HG03520 (cell line): Measurements from ENCODE around the gene RPL7A.

Experiments
- ATAC-seq: cut with Tn5 transposase; IDR thresholded peaks from one replicate; pipeline ENCODE4 v1.9.1; 2021; ENCODE audit warnings: mild to moderate bottlenecking, moderate library complexity; ENCODE audit not compliant: unreplicated experiment

RPL7A gene

DNA sequence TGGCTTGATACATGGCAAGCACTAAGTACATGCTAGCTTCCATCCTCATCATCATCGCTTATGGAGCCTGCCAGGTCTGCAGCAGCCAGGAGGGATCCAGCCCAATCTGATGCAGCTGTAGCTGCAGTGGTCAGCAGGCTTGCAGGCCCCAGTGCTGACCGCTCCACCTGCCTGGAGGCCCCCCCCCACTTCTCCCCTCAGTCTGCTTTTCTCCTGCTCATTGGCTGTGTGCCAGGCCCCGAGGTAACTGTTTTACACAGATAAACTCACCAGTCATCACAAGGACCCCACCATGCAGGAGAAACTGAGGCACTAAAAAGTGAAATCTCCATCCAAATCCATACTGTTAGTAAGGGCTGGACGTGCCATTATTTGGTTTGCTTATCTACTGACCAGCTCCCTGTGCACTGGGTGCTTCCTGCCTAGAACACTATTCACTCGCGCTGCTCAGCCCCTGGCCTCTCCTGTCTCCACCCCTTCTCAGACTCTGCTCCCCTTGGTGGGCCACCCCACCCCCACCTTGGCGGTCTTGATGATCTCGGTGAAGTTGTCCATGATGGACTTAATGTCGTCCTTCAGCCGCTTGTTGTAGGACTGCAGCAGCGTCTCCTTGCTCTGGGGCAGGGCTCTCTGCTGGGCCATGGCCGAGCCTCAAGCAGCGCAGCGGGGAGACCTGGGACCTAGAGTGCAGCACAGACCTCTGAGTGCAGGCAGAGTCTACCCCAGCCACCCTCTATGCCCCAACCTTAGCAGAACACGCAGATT is 1.8 kb upstream of the RPL7A start:
- no peak for ATAC-seq

DNA sequence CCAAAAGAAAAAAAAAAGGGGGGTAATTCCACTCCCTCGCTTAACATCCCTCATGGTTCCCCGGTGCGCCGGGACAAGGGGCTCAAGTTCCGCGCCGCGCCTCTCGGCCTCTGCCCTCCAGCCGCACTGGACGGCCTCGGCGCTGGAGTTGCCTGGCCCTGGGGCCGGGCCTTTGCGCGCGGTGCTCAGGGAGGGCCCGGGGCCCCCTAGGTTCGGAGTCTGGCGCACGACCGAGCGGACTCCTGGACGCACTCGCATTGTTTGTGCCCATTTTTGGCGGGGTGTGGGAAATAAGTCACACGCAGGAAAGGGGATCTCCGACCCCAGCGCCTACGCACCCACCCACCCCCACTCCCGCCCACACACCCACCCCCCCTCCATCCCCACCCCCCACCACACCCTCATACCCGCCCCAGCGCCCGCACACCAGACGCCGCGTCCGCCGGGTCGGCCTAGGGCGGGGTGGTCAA is 468 bp upstream of the RPL7A start:
- ATAC-seq: peak; percentile 17

GRCh38 chr9:133348718-133349573 is 928 bp downstream of the RPL7A start:
- ATAC-seq: no peak

- no peak for ATAC-seq
These were observed 2.1 kb downstream of the RPL7A start for GRCh38 chr9:133349965-133350616.

DNA sequence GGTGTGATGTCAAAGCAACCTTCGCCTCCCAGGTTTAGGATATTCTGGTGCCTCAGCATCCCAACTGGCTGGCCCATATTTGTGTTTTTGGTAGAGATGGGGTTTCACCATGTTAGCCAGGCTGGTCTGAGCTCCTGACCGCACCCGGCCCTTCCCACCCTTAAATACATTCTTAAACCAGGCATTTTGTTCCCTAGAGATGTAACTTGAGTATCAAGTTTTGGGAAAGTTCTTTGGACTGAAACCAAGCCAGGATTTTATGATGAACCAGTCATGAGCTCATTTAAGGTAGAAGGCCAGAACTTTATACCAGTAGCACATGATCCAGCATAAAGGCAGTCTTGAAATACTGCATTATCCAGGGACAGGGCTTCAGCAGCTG is 3.5 kb downstream of the RPL7A start:
- ATAC-seq: no peak

DNA sequence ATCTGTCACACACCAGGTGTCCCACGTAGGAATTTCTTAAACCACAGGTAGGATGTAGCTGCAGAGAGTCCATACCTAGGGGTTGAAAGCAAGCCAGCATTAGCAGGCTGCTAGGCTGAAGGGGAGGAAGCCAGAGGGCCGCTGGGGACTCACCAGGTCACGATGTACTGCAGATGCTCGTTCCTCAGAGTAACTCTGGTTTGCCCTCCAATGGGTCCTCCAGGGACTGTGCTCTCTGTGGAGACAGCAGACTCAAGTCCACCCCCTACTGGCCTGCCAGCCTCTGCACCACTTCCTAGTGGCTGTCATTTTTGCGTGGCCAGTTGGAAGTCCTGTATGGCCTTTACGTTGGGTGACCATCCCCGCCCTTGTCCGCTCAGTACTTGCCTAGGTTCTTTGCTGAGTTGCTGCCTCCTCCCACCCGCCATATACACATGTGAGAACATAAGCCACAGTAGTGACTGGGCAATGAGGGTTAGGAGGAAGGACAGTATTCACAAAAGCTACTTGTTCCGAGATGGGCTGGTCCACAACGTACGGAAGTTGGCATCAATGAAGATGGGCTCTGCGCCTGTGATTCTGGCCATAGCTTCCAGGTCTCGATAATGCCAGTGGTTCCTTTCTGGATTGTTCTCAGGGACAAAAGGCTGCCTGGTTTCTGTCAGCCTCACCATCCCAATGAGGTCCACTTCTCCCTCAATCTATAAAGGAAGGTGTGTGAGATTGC is 4.1 kb downstream of the RPL7A start:
- ATAC-seq: no peak

GRCh38 chr9:133352635-133353340 is 4.8 kb downstream of the RPL7A start:
- ATAC-seq: no peak

DNA sequence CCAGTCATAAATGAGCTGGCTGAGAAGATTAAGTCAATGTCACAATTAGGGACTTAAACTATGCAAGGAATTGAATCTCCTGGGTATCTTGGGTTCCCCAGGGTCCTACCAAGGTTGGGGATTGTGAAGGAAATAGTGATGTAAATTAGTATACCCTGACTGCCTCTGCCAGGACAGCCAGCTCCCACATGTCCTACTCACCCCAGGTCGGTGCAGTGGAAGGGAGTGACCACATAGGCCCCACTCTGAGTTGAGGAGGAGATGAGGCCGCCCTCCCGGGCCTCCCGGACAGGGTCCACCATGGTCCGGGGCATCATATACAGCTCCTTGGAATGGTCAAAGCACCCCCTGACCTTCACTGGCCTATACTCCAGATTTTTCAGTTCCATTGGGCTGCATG is 5.5 kb downstream of the RPL7A start:
- ATAC-seq: no peak

- ATAC-seq: no peak
These were observed 6.7 kb downstream of the RPL7A start for GRCh38 chr9:133354766-133355165.

- ATAC-seq: peak; percentile 27
These were observed 7.9 kb downstream of the RPL7A start for GRCh38 chr9:133355881-133356357.

DNA sequence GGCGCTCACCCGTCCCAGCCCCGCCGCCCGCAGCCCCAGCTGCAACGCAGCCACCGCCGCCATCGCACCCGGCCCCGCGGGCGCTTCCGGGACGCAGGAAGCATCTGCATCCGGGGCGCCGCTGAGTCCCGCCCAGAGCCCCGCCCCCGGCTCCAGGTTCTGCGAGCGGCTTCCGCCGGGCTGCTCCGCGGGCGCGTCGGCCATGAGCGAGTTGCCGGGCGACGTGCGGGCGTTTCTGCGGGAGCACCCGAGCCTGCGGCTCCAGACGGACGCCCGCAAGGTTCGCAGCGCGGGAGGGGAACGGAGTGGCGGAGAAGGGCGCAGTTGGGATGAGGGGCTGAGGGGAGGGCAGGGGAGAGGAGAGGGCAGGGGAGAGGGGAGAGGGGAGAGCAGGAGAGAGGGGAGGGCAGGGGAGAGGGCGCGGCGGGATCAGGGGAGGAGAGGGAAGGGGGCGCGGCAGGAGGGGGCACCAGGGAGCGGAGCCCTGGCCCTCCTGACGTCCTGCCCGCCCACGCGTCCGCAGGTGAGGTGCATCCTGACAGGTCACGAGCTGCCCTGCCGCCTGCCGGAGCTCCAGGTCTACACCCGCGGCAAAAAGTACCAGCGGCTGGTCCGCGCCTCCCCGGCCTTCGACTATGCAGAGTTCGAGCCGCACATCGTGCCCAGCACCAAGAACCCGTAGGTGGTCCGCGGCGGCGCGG is 8.5 kb downstream of the RPL7A start, which contains the start of the genes SURF1 and SURF2:
Gene SURF1, minus strand, starts transcription at position 97 of the 701 bp plus-strand sequence. Its CDS starts 34 bp downstream, at position 63.
Gene SURF2, plus strand, starts transcription at position 160 of the 701 bp plus-strand sequence. Its CDS starts 43 bp downstream, at position 203.
- peak; percentile 62 for ATAC-seq

DNA sequence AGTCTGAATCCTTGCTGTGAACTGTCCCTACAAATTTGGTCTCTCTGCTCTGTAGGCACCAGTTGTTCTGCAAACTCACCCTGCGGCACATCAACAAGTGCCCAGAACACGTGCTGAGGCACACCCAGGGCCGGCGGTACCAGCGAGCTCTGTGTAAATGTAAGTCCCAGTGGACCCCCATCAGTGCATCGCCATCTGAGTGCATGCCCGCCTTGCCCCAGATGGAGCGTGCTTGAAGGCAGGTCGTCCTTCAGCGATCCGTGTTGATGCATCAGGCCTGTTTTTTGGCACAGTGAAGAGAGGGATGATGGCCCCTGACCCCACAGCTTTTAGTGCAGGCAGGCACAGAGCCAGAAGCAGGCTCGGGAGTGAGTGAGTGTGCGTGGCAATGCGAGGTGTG is 9.6 kb downstream of the RPL7A start:
- no peak for ATAC-seq

DNA sequence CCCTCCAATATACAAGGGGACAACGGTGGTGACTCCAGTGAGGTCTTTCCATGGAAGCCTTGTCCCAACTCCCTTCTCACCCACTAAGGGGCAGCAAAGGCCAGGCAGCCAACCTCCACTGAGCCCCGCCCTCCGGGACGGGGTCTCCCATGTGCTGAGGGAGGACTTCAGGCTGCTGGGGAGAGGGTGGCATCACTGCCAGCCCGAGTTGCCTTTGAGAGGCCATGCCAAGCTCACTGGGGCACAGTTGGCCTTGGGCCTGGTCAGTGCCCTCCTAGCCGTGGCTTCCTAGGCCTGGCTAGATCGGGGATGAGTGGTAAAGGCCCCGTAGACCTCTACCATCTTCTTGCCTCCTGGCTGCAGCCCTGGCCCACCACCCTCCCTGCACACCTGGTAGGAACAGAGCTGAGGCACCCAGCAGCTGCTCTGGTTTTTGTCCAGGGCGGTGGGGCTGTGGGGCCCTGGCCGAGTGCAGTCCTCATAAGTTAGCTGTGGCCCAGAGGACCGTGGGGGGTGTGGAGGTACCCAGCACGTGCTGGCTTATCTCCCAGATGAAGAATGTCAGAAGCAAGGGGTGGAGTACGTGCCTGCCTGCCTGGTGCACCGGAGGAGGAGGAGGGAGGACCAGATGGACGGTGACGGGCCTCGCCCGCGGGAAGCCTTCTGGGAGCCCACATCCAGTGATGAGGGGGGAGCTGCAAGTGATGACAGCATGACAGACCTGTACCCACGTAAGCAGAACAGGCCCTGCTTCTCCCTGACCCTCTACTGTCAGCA is 11.6 kb downstream of the RPL7A start:
- no peak for ATAC-seq

DNA sequence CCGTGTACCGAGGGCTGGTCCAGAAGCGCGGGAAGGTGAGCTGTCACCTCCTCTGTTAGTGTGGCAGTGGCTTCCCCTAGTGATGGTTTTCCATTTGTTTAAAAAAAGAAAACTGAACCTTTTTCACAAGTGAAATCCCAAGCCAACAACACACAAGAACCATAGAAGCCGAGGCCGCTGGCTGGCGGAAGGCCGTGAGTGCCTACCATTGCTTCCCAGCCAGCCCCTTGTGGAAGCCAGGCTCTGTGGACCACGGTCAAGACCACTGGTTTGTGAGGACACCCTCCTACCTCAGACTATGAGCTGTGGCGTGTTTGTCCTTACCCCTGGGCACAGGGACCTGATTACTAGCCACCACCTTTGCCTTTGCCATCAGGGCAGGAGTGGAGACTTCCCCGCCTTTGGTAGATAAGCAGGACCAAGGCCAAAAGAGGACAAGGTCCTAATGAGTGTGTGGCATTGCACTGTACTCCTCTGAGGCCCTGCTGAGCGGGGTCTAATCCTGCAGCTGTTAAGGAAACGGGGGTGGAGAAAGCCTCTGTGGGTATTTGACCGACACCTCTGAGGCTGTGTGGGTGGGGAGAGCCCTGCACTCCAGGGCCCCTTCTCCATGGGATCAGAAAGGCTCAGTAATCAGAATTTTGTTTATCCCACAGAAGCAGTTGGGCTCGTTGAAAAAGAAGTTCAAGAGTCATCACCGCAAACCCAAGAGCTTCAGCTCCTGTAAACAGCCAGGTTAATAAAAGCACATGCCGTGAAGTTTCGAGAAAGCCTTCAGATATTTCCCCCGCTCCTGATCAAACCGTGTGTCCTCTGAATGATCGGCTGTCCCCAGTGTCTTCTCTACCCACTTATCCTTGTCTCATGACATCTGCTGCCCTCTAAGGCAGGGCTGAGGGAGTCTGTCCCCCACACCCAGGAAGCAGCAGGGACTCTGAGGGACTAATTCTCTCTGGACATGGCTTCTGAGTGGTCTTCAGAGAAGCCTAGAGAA is 12.7 kb downstream of the RPL7A start:
- no peak for ATAC-seq

DNA sequence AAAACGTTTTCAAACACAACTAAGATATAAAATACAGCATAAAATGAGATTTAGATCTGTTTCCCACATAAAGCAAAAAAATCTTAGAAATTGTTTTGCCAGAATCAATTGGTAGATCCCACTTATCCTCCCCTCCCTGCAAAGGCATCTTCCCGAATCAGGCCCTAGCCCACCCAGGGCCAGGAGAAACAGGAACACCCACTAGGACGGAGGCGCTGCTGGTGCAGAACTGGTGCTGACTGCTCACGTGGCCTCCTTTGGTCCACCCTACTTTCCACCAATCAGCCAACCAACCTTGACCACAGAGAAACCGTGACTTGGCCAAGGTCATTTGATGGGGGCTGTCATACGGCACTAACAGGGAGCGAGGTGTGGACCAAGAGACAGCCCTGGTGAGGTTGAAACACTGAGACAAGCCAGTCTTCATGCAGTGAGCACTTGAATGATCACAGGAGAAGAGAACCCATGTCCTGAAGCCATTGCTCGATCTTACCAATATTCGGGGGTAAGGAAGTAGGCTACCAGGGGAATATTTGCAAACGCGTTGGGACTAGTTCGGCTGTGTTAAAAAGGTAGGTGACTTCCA is 13.6 kb downstream of the RPL7A start:
- no peak for ATAC-seq

DNA sequence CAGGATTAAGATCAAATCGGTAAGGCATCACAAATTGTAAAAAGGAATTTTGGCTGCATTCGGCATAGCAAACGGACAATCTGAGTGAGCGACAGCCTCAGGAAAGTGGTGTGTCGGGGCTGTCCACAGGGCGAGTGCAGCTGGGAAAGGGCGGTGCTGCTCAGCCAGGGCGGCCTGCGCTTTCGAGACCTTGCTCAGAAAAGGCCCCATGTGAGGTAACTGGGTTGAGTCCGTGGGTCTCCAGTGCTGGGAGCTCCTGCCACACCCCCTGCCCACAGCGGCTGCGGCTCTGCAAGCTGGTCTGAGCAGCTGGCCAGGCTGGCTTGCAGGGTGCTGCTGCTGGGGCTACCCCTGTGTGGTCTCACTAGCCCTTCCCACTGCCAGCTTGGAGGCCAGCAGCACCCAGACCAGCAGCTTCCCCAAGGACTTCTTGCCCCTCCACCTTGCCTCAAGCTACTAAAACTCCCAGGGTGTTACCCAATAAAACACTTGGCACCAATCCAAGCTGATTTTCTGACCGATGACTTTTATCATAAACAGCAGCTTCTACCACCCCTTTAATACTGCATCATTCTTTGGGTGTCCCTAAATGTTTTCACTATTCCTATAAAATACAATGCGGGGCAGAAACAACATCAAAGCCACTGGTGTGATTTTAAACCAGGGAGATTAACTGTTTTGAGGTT is 14.5 kb downstream of the RPL7A start:
- ATAC-seq: no peak
